GM04503 (cell line): ENCODE measurements around the gene UQCC5.

Source experiments
- DNase-seq: peaks from one replicate; pipeline ENCODE4 v3.0.0-alpha.2; 2012; ENCODE audit warnings: low read depth

UQCC5 gene

DNA sequence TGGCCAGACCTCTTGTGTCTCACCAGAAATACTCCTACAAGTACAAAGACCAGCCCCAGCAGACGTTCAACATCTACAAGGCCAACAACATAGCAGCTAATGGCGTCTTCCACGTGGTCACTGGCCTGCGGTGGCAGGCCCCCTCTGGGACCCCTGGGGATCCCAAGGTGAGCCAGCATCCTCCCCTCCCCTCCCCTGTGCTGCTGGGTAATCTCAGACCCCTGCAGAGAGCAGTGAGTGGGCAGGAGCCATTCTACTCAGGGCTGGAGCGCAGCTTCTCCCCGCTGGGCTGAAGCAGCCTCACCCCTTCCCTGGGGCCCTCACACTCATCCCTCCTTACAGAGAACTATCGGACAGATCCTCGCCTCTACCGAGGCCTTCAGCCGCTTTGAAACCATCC is 31.4 kb upstream of the UQCC5 start:
- DNase-seq, result no peak

GRCh38 chr3:52506266-52506966 is 30.0 kb upstream of the UQCC5 start:
- DNase-seq, result no peak

DNA sequence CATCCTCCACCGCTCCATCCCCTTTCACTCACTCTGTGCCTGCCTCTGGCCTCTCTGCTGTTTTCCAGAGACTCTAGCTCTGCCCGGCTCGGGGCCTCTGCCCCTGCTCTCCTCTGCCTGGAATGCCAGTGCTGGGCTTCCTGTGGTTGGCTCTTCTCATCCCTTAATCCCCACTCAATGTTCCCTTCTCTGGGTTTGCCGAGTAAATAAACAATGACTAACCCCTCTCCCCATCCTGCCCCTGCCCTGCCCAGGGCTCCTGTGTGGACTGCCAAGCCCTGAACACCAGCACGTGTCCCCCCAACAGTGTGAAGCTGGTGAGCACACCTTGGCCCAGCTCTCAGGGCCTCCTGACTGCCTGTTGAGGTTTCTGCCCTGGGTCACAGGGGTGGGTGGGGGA is 29.0 kb upstream of the UQCC5 start:
- peak; percentile 20 for DNase-seq

DNA sequence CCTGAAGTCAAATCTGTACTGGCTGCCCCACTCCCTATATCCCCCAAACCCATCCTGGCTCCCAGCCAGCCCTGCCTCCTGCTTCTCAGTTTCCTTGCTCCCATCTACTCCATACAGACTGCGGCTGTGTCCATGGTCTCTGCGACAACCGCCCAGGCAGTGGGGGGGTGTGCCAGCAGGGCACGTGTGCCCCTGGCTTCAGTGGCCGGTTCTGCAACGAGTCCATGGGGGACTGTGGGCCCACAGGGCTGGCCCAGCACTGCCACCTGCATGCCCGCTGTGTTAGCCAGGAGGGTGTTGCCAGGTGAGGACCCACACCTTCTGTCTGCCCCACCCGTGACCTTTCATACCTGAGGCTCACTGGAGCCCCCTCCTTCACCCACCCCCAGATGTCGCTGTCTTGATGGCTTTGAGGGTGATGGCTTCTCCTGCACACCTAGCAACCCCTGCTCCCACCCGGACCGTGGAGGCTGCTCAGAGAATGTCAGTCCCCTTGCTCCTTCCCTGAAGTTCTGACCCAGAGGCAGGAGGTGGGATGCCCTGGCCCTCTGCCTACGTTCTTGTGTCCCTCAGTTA is 26.6 kb upstream of the UQCC5 start:
- DNase-seq, result no peak

GRCh38 chr3:52511509-52511908 is 24.9 kb upstream of the UQCC5 start:
- DNase-seq, result no peak

GRCh38 chr3:52512105-52512504 is 24.3 kb upstream of the UQCC5 start:
- DNase-seq, result no peak

DNA sequence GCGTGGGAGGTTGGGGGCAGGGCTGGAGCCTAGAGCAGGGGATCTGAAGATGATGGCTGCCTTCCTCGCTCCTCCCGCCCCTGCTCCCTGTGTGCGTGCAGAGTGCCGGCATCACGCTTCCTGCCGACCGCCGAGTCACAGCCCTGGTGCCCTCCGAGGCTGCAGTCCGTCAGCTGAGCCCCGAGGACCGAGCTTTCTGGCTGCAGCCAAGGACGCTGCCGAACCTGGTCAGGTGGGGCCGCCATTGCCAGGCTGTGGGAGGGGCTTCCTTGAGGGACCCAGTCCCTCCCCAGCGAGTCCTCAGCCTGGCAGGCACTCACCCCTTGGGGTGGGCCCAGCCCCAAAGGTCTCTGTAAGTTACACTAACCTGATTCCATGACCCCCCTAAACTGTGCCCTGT is 23.7 kb upstream of the UQCC5 start:
- no peak for DNase-seq

- DNase-seq, result no peak
Observed at GRCh38 chr3:52513281-52513680, 23.1 kb upstream of the UQCC5 start.

DNA sequence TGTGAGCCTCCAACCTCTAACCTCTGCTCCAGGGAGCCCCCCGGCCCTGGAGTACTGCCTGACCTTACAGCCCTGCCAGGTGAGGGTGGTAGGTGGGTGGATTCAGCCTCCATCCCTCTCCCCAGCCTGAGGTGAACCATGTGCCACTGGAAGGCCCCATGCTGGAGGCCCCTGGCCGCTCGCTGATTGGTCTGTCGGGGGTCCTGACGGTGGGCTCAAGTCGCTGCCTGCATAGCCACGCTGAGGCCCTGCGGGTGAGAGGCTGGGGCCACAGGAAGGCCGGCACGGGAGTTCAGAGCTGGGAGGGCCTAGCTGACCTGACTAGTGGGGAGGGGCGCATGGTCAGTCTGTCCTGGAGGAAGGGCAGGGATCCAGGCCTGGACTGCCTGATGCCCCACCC is 21.8 kb upstream of the UQCC5 start:
- DNase-seq, result no peak

GRCh38 chr3:52515192-52515591 is 21.2 kb upstream of the UQCC5 start:
- no peak for DNase-seq

- no peak for DNase-seq
Observed at GRCh38 chr3:52516509-52517195, 19.8 kb upstream of the UQCC5 start.

DNA sequence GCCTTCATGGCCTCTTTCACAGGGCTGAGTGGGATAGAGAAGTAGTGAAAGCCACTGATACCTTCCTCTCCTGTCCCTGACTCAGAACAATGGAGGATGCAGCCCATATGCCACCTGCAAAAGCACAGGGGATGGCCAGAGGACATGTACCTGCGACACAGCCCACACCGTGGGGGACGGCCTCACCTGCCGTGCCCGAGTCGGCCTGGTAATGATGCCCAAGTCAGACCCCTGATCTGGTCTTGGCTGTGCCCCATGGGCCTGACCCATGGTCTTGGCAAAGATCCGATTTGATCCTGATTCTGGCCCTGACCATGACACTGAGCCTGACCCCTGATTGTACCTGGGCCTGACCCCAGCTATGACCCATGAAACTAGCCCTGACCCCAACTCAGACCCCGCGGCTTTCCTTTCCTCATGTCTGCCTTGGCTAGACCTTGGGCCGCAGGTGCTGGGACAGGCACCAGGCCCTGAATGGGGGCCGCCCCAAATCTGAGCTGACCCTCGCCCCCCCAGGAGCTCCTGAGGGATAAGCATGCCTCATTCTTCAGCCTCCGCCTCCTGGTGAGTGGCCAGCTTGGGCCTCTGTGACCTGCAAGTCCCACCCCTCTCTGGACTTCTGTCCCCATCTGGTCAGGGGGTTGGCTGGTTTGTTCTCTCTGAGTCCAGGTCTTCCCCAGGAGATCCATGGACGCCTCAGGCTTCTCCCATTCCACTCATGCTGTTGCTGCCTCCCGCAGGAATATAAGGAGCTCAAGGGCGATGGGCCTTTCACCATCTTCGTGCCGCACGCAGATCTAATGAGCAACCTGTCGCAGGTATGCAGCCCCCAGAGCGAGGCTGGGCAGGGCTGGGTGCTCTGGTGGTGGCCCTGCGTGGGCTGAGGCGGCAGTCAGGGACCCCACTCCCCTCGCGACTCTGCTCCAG is 18.3 kb upstream of the UQCC5 start:
- no peak for DNase-seq

GRCh38 chr3:52518723-52519444 is 17.5 kb upstream of the UQCC5 start:
- DNase-seq, result no peak

DNA sequence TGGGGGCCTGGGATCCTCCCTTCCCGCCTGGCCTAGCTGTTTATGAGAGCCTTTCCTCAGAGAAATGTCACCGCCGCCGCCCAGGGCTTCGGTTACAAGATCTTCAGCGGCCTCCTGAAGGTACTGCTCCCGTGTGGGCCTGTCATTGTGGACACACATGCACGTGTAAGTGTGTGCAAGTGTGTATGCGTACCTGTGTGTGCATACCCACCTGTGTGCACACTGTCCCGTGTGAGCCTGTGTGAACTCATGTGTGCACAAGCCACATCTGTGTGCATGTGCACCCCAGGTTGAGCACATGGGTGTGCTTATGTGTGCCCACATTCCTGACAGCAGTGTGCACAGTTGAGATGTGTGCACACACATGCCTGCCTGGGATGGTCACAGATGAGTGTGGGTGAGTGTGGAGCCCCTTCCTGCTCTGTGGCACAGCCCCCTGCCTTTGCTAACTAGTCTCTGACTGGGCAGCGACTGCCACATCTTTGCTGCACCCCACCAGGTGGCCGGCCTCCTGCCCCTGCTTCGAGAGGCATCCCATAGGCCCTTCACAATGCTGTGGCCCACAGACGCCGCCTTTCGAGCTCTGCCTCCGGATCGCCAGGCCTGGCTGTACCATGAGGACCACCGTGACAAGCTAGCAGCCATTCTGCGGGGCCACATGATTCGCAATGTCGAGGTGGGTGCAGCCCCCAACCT is 16.8 kb upstream of the UQCC5 start:
- no peak for DNase-seq

DNA sequence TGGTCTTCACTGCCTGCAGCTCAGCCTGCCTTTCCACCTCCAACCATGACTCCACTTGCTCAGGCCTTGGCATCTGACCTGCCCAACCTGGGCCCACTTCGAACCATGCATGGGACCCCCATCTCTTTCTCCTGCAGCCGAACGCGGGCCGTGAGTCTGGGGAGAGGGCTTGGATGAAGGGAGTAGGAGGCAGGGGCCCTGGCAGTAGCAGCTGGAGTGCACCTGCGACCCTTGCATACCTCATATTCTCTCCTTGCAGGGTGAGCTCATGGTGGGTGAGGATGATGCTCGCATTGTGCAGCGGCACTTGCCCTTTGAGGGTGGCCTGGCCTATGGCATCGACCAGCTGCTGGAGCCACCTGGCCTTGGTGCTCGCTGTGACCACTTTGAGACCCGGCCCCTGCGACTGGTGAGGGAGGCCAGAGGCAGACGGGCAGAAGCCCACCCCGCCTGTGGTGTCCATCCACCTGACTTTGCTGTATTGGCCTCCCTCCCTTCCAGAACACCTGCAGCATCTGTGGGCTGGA is 16.2 kb upstream of the UQCC5 start:
- no peak for DNase-seq

GRCh38 chr3:52520716-52521487 is 15.5 kb upstream of the UQCC5 start:
- DNase-seq, result no peak

DNA sequence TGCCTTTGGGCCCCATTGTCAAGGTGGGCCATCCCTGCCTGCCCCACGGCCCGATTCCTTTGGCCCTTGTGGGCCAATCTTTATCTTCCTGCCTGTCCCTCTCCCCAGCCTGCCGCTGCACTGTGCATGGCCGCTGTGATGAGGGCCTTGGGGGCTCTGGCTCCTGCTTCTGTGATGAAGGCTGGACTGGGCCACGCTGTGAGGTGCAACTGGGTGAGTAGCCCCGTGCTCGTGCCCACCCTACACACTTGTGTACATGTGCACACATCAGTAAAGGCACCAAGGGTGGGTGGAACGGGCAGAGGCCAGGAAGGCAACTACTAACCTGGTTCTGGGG is 14.9 kb upstream of the UQCC5 start:
- DNase-seq, result no peak

GRCh38 chr3:52521881-52522650 is 14.3 kb upstream of the UQCC5 start:
- DNase-seq, result no peak

- DNase-seq, result no peak
Observed at GRCh38 chr3:52522651-52523251, 13.7 kb upstream of the UQCC5 start.
